Panc1 (cell line): Measurements from ENCODE around the gene CACNA1I. TPM values are rescaled to one million over a fixed set of nuclear protein-coding genes. Genes with fewer than 3 reads are reported as not detected.

ENCODE experiments used
- ATAC-seq: fragments of 200-7000 bp; cut with Tn5 transposase; 2 replicates; pipeline ENCODE4 v1.9.1; 2020; ENCODE audit warnings: mild to moderate bottlenecking, moderate library complexity
- BruUV-seq: library from RNA; stranded (reverse); fragments of 400-500 nt; replicated peaks from 2 replicates; lab custom pipeline; 2021; lab: Mats Ljungman, UMichigan
- CTCF ChIA-PET: fragments of 300-600 bp; sonication (Branson Sonifier 250); formaldehyde crosslinking; loops from one replicate; lab custom pipeline; 2022; ENCODE audit warnings: antibody characterized with exemption; lab: Charles Lee
- POLR2A ChIA-PET: fragments of 300-600 bp; sonication (Branson Sonifier 250); formaldehyde crosslinking; loops from one replicate; lab custom pipeline; 2022; ENCODE audit warnings: antibody characterized with exemption; lab: Charles Lee
- DNase-seq: peaks from one replicate; pipeline ENCODE4 v3.0.0-alpha.2; 2010; ENCODE audit warnings: low read depth, low spot score
- H3K27ac ChIP-seq: 2 replicates; pipeline ENCODE4 v1.5.1; 2011; ENCODE audit warnings: mild to moderate bottlenecking, low read length, inconsistent platforms
- H3K27me3 ChIP-seq: fragments of 200-500 bp; sonication (Bioruptor generic); 2 replicates; pipeline ENCODE4 v1.6.0; 2014; ENCODE audit warnings: low read length, inconsistent platforms; ENCODE audit not compliant: control insufficient read depth, insufficient read depth
- H3K36me3 ChIP-seq: fragments of 200-500 bp; sonication (Bioruptor generic); 2 replicates; pipeline ENCODE4 v1.5.1; 2014; ENCODE audit warnings: inconsistent platforms, mild to moderate bottlenecking, low read length, moderate library complexity; ENCODE audit not compliant: control insufficient read depth, insufficient read depth
- H3K4me1 ChIP-seq: 2 replicates; pipeline ENCODE4 v1.5.1; 2011; ENCODE audit warnings: inconsistent platforms, mild to moderate bottlenecking, low read length, moderate library complexity; ENCODE audit not compliant: control insufficient read depth, insufficient read depth
- H3K4me3 ChIP-seq, 2 experiments: 2 replicates each; pipeline ENCODE4 v1.5.1; 2011 to 2012; ENCODE audit warnings: low read depth in 2 of 2, low read length in 2 of 2, mild to moderate bottlenecking in 2 of 2, inconsistent platforms in 1 of 2, moderate library complexity in 1 of 2
- H3K9me3 ChIP-seq: fragments of 200-500 bp; sonication (Bioruptor generic); 2 replicates; pipeline ENCODE4 v1.5.1; 2014; ENCODE audit warnings: low read depth, mild to moderate bottlenecking, inconsistent platforms, low read length, moderate library complexity; ENCODE audit not compliant: control insufficient read depth, insufficient read depth
- CTCF ChIP-seq: fragments of 450-650 bp; IDR thresholded peaks from 2 replicates; pipeline ENCODE4 v1.5.1; 2017; ENCODE audit warnings: mild to moderate bottlenecking
- POLR2AphosphoS5 ChIP-seq: IDR thresholded peaks from 2 replicates; pipeline ENCODE4 v1.6.1; 2012; ENCODE audit warnings: mild to moderate bottlenecking, low read depth, low read length, moderate library complexity
- REST ChIP-seq, 2 experiments: IDR thresholded peaks; 2 replicates each; pipeline ENCODE4 v1.6.1; 2011 to 2012; ENCODE audit warnings: low read depth in 2 of 2, control low read depth in 1 of 2, low read length in 1 of 2, mild to moderate bottlenecking in 1 of 2, moderate library complexity in 1 of 2; ENCODE audit not compliant: insufficient read depth in 1 of 2
- SIN3A ChIP-seq: IDR thresholded peaks from 2 replicates; pipeline ENCODE4 v1.6.1; 2012; ENCODE audit warnings: low read depth, mild to moderate bottlenecking, low read length, moderate library complexity, borderline replicate concordance; ENCODE audit not compliant: insufficient read depth
- TCF7L2 ChIP-seq: IDR thresholded peaks from 2 replicates; pipeline ENCODE4 v1.6.1; 2011; ENCODE audit warnings: mild to moderate bottlenecking, low read depth, low read length, inconsistent platforms
- in situ Hi-C: cut with HindIII; loops from 2 replicates; pipeline ENCODE4 v1.10.0; 2016; ENCODE audit warnings: low sequenced_read_pairs, low pct_unique_long_range_greater_than_20kb
- intact Hi-C: fragments of 100-400 bp; cut with micrococcal nuclease; formaldehyde crosslinking; loops from one replicate; pipeline ENCODE4 v1.10.0; 2022; ENCODE audit not compliant: unreplicated experiment
- total RNA-seq: library from RNA; stranded (reverse); gene quantifications from one replicate; pipeline ENCODE4 v1.2.1, GENCODE V29; 2021; ENCODE audit not compliant: unreplicated experiment

The CACNA1I gene
- total RNA-seq, 1 experiment from 2014 or later, result 0.23 TPM

GRCh38 chr22:39600491-39601179, 30.1 kb downstream of the CACNA1I start:
- Histone ChIP-seq H3K4me1 (peaks cover 9% of the 10 kb centered on the region), H3K9me3 (no peaks in the 10 kb centered on the region), H3K27ac (no peak overlapping the region), H3K4me3 (no peak overlapping the region), H3K36me3 (no peaks in the 10 kb centered on the region), H3K27me3 (no peaks in the 10 kb centered on the region)
- ChIA-PET CTCF (no interaction called here), POLR2A (interaction anchor here (0.7 kb wide), 1 partner anchor 51 kb away, joined by 3 read pairs; no protein-coding TSS in a partner anchor)
- ATAC-seq, result no peak
- in situ Hi-C loops (no loop called here), intact Hi-C loops (no loop called here)
- TF ChIP-seq TCF7L2 (no peak), REST (IDR thresholded peaks at IDR 0.05; ENCODE audit: insufficient read depth in 1 of 2, low read depth in 2 of 2, low read length in 1 of 2) (no peak)
- no TSS peak for BruUV-seq
- DNase-seq, result no peak

- in situ Hi-C loops, result no loop called here
- POLR2A ChIA-PET, result interaction anchor here (0.7 kb wide), 1 partner anchor 50 kb away, joined by 3 read pairs; no protein-coding TSS in a partner anchor
- TF ChIP-seq CTCF, result no peak
- no peak for TF ChIP-seq REST (IDR thresholded peaks at IDR 0.05; ENCODE audit: insufficient read depth in 1 of 2, low read depth in 2 of 2, low read length in 1 of 2)
- TF ChIP-seq TCF7L2, result no peak
- TF ChIP-seq SIN3A, result no peak
- TF ChIP-seq POLR2AphosphoS5, result no peak
Observed at GRCh38 chr22:39601180-39601535, 30.6 kb downstream of the CACNA1I start.

More at GRCh38 chr22:39601180-39601535, 30.6 kb downstream of the CACNA1I start:
- intact Hi-C loops, result no loop called here
- CTCF ChIA-PET, result no interaction called here
- H3K27me3 ChIP-seq, result no peaks in the 10 kb centered on the region
- H3K27ac ChIP-seq, result no peak overlapping the region
- no peaks in the 10 kb centered on the region for H3K9me3 ChIP-seq
- no peaks in the 10 kb centered on the region for H3K36me3 ChIP-seq
- DNase-seq, result no peak
- no TSS peak for BruUV-seq
- ATAC-seq, result no peak
- H3K4me3 ChIP-seq, result no peak overlapping the region
- H3K4me1 ChIP-seq, result peaks cover 9% of the 10 kb centered on the region
